RWPE2 (cell line): ENCODE results near the gene CNTRL.

ENCODE experiments used
- ATAC-seq: fragments of 200-7000 bp; cut with Tn5 transposase; 3 replicates; pipeline ENCODE4 v1.9.1; 2021; ENCODE audit warnings: low read depth
- DNase-seq: peaks from one replicate; pipeline ENCODE4 v3.0.0-alpha.2; 2020; ENCODE audit warnings: low spot score
- H3K27ac ChIP-seq: fragments of 450-650 bp; 2 replicates; pipeline ENCODE4 v1.5.1; 2017; ENCODE audit warnings: mild to moderate bottlenecking; ENCODE audit not compliant: poor library complexity, severe bottlenecking
- H3K27me3 ChIP-seq: fragments of 250-450 bp; sonication (Bioruptor Pico); 2 replicates; pipeline ENCODE4 v1.5.1; 2021; ENCODE audit warnings: mild to moderate bottlenecking, moderate library complexity; ENCODE audit not compliant: insufficient read depth, poor library complexity, severe bottlenecking
- H3K36me3 ChIP-seq: fragments of 250-450 bp; sonication (Bioruptor Pico); 2 replicates; pipeline ENCODE4 v1.5.1; 2020; ENCODE audit warnings: low read depth, mild to moderate bottlenecking, moderate library complexity
- H3K4me1 ChIP-seq: fragments of 250-450 bp; sonication (Bioruptor Pico); 2 replicates; pipeline ENCODE4 v1.5.1; 2021; ENCODE audit warnings: mild to moderate bottlenecking, moderate library complexity; ENCODE audit not compliant: insufficient read depth, poor library complexity, severe bottlenecking
- H3K4me3 ChIP-seq: fragments of 250-450 bp; sonication (Bioruptor Pico); 2 replicates; pipeline ENCODE4 v1.5.1; 2021; ENCODE audit warnings: mild to moderate bottlenecking, moderate library complexity; ENCODE audit not compliant: severe bottlenecking
- H3K9me3 ChIP-seq: fragments of 250-450 bp; sonication (Bioruptor Pico); 2 replicates; pipeline ENCODE4 v1.5.1; 2021; ENCODE audit warnings: mild to moderate bottlenecking, moderate library complexity; ENCODE audit not compliant: severe bottlenecking
- CTCF ChIP-seq: fragments of 450-650 bp; IDR thresholded peaks from one replicate; pipeline ENCODE4 v1.5.1; 2017; ENCODE audit warnings: mild to moderate bottlenecking, moderate library complexity; ENCODE audit not compliant: poor library complexity, severe bottlenecking

The CNTRL gene

GRCh38 chr9:121048618-121049017 lies 26.1 kb upstream of the CNTRL start:
- ATAC-seq: no peak

GRCh38 chr9:121050128-121050988 lies 24.4 kb upstream of the CNTRL start, which contains the start of gene C5:
TSS of gene C5 (minus strand) at chr9:121050275. CDS start at chr9:121050246, 29 bp downstream.
- Histone ChIP-seq H3K27ac (no peak within 1 kb of the TSS), H3K4me3 (no peak within 1 kb of the TSS), H3K27me3 (no peaks in the 10 kb centered on the region), H3K36me3 (no peaks in the 10 kb centered on the region), H3K9me3 (no peaks in the 10 kb centered on the region), H3K4me1 (no peaks in the 10 kb centered on the region)
- DNase-seq (no peak), ATAC-seq (no peak)
- TF ChIP-seq CTCF: no peak

More at GRCh38 chr9:121048618-121049017, 26.1 kb upstream of the CNTRL start:
- Histone ChIP-seq H3K27ac (no peak overlapping the region), H3K9me3 (no peaks in the 10 kb centered on the region), H3K4me1 (no peaks in the 10 kb centered on the region), H3K36me3 (no peaks in the 10 kb centered on the region), H3K27me3 (no peaks in the 10 kb centered on the region), H3K4me3 (no peak overlapping the region)
- no peak for TF ChIP-seq CTCF
- no peak for DNase-seq

- Histone ChIP-seq H3K27ac (no peak overlapping the region), H3K4me3 (no peak overlapping the region), H3K27me3 (no peaks in the 10 kb centered on the region), H3K36me3 (no peaks in the 10 kb centered on the region), H3K9me3 (no peaks in the 10 kb centered on the region), H3K4me1 (no peaks in the 10 kb centered on the region)
- no peak for DNase-seq
- no peak for ATAC-seq
- TF ChIP-seq CTCF: no peak
Measured at GRCh38 chr9:121053544-121053943, 21.2 kb upstream of the CNTRL start.

- TF ChIP-seq CTCF: peak; percentile 24
- H3K4me3 ChIP-seq: no peak overlapping the region
- no peaks in the 10 kb centered on the region for H3K4me1 ChIP-seq
- DNase-seq (no peak), ATAC-seq (peak; percentile 58; the same call in 2 of the 3 replicates)
- H3K27me3 ChIP-seq: no peaks in the 10 kb centered on the region
- H3K9me3 ChIP-seq: no peaks in the 10 kb centered on the region
- H3K36me3 ChIP-seq: no peaks in the 10 kb centered on the region
- H3K27ac ChIP-seq: no peak overlapping the region
Measured at GRCh38 chr9:121055642-121056143, 19.1 kb upstream of the CNTRL start.

- no peak overlapping the region for H3K27ac ChIP-seq
- no peaks in the 10 kb centered on the region for H3K27me3 ChIP-seq
- TF ChIP-seq CTCF: no peak
- no peak overlapping the region for H3K4me3 ChIP-seq
- DNase-seq (no peak), ATAC-seq (no peak)
- no peaks in the 10 kb centered on the region for H3K36me3 ChIP-seq
- H3K9me3 ChIP-seq: no peaks in the 10 kb centered on the region
- H3K4me1 ChIP-seq: no peaks in the 10 kb centered on the region
Measured at GRCh38 chr9:121057821-121058220, 16.9 kb upstream of the CNTRL start.
